Globus pallidus (tissue), 1 donor: ENCODE measurements around the gene KRT72.

Source experiments
- DNase-seq: peaks from one replicate; pipeline ENCODE4 v3.0.0-alpha.2; 2015; ENCODE audit warnings: low spot score

KRT72 gene

DNA sequence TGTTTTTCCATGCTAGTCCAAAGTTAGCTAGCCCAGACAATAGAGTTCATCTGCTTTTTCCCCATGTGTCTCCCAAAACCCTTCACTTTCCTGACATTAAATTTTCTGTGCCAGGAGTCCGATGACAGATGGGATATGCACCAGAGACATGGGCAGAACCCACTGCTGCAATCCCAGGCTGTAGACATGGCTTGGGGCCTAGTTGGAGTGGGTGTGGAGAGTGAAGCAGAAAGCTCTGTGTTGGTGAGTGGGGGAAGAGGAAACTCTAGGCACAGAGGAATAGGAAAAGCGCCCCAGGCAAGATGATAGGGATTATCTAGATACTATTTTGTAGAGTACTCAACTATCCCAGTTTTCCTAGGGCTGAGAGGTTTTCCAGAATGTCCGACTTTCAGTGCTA, 22.8 kb downstream of the KRT72 start:
- no peak for DNase-seq

GRCh38 chr12:52577316-52577715, 23.9 kb downstream of the KRT72 start:
- DNase-seq = no peak

DNA sequence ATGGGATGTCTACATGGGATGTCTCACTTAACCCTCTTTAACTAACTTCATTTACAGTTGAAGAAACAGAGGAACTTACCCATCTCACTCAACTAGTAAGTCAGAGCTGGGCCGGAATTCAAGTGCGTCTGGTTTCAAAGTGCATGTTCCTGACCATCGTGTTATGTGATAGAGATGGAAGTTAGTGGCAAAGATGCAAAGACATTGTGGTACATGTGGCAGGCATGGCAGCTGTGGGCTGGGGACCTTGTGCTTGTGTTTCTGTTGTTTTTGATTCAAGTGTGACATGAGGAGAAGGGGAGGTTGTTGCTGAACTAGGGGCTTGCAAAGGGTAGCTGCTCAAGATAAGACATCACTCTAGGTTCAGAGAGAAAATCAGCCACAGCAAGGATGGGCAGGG, 25.3 kb downstream of the KRT72 start:
- DNase-seq = no peak

DNA sequence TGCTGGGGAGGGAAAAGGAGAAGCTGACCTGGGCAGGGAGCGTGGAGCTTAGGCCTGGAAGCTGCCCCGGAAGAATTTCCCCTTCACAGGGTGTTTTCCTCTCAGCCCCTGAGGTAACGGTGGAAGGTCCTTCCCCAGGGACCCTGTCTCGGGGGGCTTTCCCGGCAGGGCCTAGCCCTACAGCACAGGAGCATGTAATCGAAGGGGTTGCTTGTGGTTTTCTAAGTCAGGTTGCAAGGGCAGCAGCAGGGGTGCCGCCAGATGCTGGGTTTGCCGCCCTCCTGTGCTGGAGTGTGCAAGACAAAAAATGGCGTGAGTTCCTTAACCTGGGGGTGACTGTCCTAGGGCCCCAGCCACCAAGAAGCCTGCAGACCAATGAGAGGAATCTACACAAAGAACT, 26.0 kb downstream of the KRT72 start:
- DNase-seq = no peak

DNA sequence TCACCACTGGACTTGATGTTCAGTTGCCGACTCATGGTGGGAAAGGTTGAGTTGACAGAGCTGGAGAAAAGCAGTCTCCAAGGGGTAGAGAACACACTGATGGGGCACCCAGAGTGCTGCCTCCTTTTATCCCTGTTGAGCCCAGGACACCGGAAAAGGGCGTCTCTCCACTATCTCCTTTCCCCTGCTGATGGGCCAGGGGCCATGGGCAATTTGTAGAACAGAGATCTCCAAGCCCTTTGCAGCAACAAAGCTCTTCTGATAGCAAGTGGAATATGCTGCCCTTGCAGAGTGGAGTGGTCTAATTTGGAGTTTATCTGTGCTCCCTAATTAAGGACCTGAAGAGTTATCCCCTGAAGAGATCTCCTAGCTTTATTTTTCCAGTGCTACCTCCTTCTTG, 27.5 kb downstream of the KRT72 start, which contains the start of gene KRT74:
TSS of gene KRT74 (minus strand) at position 101 of the 400 bp plus-strand sequence. CDS start at position 35, 66 bp downstream.
- DNase-seq = no peak

- DNase-seq = no peak
Observed at GRCh38 chr12:52573306-52573705, 28.0 kb downstream of the KRT72 start.

- DNase-seq = no peak
Observed at GRCh38 chr12:52570511-52570910, 30.8 kb downstream of the KRT72 start.

- DNase-seq = peak; percentile 31
Observed at GRCh38 chr12:52568111-52568510, 33.2 kb downstream of the KRT72 start.

- DNase-seq = no peak
Observed at GRCh38 chr12:52566847-52567291, 34.4 kb downstream of the KRT72 start.

DNA sequence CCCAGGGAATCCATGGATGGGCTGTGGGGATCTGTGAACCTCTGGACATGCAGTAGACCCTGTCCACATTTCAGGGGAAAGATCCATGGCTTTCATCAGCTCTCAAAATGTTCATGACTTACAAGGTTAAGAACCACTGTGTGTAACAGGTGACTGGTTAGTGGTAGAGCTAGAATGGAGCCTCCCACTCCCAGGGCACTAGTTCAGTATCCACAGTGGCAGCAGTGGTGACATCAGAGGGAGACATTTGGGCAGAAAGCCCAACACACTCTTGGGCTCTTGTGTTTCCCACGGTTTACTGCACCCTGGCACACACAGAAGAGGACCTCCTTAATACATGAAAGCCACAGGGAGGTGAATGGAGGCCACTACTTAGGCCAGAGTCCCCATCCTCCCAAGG, 36.7 kb downstream of the KRT72 start:
- no peak for DNase-seq

GRCh38 chr12:52561880-52562449, 39.3 kb downstream of the KRT72 start:
- DNase-seq = no peak

DNA sequence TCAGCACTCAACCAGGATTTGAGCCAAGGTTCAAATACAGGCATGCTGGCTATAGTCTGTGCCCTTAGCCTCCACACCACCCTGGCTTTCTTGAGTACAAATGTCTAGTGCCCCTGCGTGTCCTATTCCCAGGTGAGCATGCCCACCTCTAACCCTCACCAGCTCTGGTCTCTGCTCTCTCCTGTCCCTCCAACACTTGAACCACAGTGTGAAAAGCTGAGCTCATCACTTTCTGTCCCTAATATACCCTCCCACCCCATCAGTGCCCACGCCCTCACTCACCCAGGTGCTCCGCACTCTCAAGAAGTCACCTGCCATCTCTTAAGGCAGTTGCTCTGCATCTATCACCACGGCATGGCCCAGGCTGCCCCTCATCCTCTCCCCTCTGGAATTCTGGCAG, 41.3 kb downstream of the KRT72 start:
- no peak for DNase-seq

GRCh38 chr12:52558781-52559445, 42.4 kb downstream of the KRT72 start:
- no peak for DNase-seq

DNA sequence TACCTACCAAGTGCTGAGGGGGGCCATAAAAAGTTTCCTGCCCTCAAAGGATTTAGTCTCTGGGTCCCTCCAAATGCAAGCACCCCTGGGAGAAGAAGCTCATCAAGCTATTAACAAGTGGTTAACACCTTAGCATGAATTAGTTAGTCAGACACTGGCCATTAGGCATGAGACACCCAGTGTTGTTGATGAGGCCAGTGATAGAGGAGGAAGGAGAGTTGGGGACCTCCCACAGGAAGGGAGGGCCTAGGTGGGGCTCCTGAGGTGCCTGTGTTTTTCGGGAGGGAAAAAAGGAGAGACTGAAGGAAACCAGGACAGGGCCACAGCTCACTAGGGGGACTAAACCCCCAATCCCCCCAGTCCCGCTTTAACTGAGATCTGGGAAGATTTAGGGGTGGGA, 43.8 kb downstream of the KRT72 start:
- no peak for DNase-seq

GRCh38 chr12:52555577-52555976, 45.7 kb downstream of the KRT72 start:
- DNase-seq = no peak

- DNase-seq = no peak
Observed at GRCh38 chr12:52552681-52553195, 48.5 kb downstream of the KRT72 start, which contains the start of gene KRT71. TSS of gene KRT71 (minus strand) at chr12:52553145. CDS start at chr12:52553077, 68 bp downstream.

- peak; percentile 26 for DNase-seq
Observed at GRCh38 chr12:52552055-52552454, 49.2 kb downstream of the KRT72 start.

GRCh38 chr12:52551216-52551865, 49.9 kb downstream of the KRT72 start:
- DNase-seq = no peak

DNA sequence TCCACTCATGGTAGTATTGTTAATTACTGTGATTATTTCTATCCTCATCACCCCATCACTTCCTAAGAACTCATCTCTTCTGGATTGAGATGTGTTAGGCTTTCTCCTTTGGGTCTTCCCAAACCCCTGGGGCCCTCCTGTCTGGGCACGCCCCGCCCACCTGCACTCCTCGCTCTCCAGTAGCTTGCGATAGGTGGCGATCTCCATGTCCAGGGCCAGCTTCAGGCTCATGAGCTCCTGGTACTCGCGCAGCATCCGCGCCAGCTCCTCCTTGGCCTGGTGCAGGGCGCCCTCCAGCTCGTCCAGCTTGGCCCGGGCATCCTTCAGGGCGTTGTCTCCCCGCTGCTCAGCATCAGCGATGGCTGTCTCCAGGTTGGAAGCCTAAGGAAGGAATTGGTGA, 55.1 kb downstream of the KRT72 start:
- no peak for DNase-seq

- peak; percentile 50 for DNase-seq
Observed at GRCh38 chr12:52543985-52544883, 57.0 kb downstream of the KRT72 start.

DNA sequence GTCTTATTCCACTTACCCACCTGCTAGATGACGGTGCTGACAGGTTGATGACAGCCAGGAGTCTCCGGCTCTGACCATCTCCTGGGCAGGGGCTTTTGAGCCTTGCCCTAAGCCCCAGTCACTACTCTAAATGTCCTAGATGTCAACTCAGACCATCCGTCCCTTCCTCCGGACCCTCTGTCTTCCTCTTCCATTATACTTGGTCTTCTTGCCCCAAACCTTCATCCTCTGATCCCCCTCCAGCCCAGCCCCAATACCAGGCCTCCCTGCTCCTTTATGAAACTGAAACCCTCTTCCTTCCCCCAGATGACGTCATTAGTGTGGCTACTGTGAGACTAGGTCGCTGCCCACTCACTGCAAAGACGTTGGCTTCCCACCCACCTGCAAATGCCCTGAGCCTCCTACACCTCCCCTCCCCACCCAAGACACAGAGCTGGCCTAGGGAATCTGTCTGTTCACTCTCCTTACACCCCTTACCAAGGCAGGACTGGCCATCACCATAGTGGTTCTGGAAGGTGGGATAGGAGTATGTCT, 58.4 kb downstream of the KRT72 start:
- no peak for DNase-seq

DNA sequence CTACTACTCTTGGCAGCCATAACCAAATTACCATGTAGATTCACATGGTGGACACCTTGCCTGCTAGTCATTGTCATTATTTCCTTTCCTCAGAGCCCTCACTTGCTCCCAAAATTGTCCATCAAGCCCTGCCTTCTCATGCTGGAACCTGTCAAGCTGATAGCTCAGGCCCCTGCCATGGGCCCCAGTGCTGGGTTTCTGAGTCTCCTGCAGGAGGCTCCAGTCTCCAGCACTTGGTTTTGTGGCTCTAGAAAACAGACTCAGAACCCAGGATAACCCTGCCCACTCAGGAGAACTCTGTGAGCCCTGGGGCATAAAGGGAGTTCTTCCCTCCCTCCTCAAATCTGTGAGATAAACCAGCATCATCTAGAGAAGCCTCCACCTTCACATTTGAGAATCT, 59.1 kb downstream of the KRT72 start:
- no peak for DNase-seq
